AG09309 (cell line): ENCODE measurements around the gene CLDN20.

Experiments
- DNase-seq: peaks from one replicate; pipeline ENCODE4 v3.0.0-alpha.2; 2010; ENCODE audit warnings: low read depth
- H3K4me3 ChIP-seq: 2 replicates; pipeline ENCODE4 v1.5.1; 2011; ENCODE audit warnings: mild to moderate bottlenecking, low read depth, low read length, moderate library complexity; ENCODE audit not compliant: control insufficient read depth
- CTCF ChIP-seq: IDR thresholded peaks from 2 replicates; pipeline ENCODE4 v1.5.1; 2011; ENCODE audit warnings: mild to moderate bottlenecking, low read depth, low read length, inconsistent platforms; ENCODE audit not compliant: insufficient read depth, control insufficient read depth; ENCODE audit errors: missing control alignments

CLDN20 gene

DNA sequence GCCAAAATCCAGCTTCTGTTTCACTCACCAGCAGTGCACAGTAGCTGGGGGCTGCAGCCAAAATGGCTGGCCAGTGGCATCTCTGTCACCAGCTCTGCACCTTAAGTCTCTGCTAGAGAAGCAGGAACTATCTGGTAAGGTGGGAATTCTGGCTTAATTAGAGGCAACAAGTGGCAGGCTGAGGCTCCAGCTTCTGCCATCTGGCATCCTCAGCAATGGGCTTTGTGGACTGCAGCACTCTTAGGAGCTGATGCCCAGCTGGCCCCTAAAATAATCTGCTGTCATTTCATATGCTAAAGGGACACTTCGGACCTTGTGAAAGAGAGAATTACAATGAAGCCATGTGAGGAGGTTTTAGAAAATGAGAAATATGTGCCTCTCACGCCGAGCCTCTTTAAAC lies 4.6 kb upstream of the CLDN20 start:
- no peak for DNase-seq
- no peak for TF ChIP-seq CTCF
- H3K4me3 ChIP-seq, result no peak overlapping the region

DNA sequence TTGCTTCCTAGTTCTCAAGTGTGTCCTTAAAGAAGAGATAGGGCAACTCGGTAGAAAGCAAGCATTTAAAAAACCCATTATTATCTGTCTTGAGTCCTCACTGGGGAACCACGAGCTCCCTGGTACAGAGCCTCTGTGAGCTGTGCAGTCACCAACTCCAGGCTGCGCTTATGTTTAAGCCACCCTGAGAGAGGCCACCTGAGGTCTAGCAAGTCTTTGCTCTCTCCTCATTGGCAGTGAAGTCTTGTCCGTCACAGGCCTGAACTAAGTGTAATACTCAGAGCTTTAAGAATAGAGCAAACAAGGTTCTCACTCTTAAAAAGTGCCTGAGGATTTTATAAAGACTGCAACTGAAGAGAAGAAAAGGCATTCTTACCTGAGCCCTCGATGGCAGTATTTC lies 3.9 kb upstream of the CLDN20 start:
- no peak for DNase-seq
- TF ChIP-seq CTCF, result no peak
- H3K4me3 ChIP-seq, result no peak overlapping the region

GRCh38 chr6:155260686-155261085 lies 3.1 kb upstream of the CLDN20 start:
- DNase-seq, result no peak
- TF ChIP-seq CTCF, result no peak
- H3K4me3 ChIP-seq, result no peak overlapping the region

GRCh38 chr6:155261111-155261900 lies 2.5 kb upstream of the CLDN20 start:
- no peak for DNase-seq
- no peak for TF ChIP-seq CTCF
- no peak overlapping the region for H3K4me3 ChIP-seq

- DNase-seq, result no peak
- no peak overlapping the region for H3K4me3 ChIP-seq
- no peak for TF ChIP-seq CTCF
Measured at GRCh38 chr6:155262655-155263054, 1.2 kb upstream of the CLDN20 start.

GRCh38 chr6:155264693-155265320 lies 994 bp downstream of the CLDN20 start:
- no peak overlapping the region for H3K4me3 ChIP-seq
- DNase-seq, result no peak
- no peak for TF ChIP-seq CTCF
